Body of pancreas (tissue), 4 donors: ENCODE measurements around the gene SSH2. TPM values are rescaled to one million over a fixed set of nuclear protein-coding genes. Genes with fewer than 3 reads are reported as not detected.
A peak's percentile ranks its signal among the peaks of the same experiment; 100 is the strongest.

Source experiments
- ATAC-seq: fragments of 150-250 bp; one replicate; pipeline ENCODE4 v1.9.1; 2016
- DNase-seq, 4 donors: peaks; one replicate each; pipeline ENCODE4 v3.0.0-alpha.2; 2019
- H3K27ac ChIP-seq, 4 donors: fragments of 200-600 bp; sonication (generic); 1 replicate in 3 of 4; 2 replicates in 1 of 4; pipeline versions ENCODE4 v1.5.1 to v1.6.1; 2016 to 2019; ENCODE audit warnings: mild to moderate bottlenecking in 1 of 4, mixed read lengths in 1 of 4, moderate library complexity in 1 of 4
- H3K27me3 ChIP-seq, 2 donors: fragments of 200-600 bp; sonication (generic); one replicate each; pipeline ENCODE4 v1.6.0; 2016; ENCODE audit warnings: mild to moderate bottlenecking in 1 of 2
- H3K36me3 ChIP-seq, 2 donors: fragments of 200-600 bp; sonication (generic); replicated peaks in 1 of 2; 2 replicates each; pipeline ENCODE4 v1.5.1; 2016; ENCODE audit warnings: low read depth in 2 of 2; ENCODE audit not compliant: insufficient read depth in 1 of 2
- H3K4me1 ChIP-seq: fragments of 200-600 bp; sonication (generic); one replicate; pipeline ENCODE4 v1.6.0; 2016
- H3K4me3 ChIP-seq, 2 donors: fragments of 200-600 bp; sonication (generic); 1 replicate in 1 of 2; 2 replicates in 1 of 2; pipeline ENCODE4 v1.5.1; 2016 to 2019
- H3K9me3 ChIP-seq, 3 donors: fragments of 200-600 bp; sonication (generic); 1 replicate in 2 of 3; 2 replicates in 1 of 3; pipeline ENCODE4 v1.5.1; 2016
- CTCF ChIP-seq, 7 experiments: fragments of 450-650 bp in 4 of 7; fragments of 200-600 bp in 3 of 7; sonication (generic) in 3 of 7; IDR thresholded peaks; one replicate each; pipeline ENCODE4 v1.5.1; 2016 to 2019; ENCODE audit warnings: antibody characterized with exemption in 7 of 7
- POLR2A ChIP-seq, 3 donors: fragments of 450-650 bp; IDR thresholded peaks; one replicate each; pipeline ENCODE4 v1.6.1; 2016; ENCODE audit warnings: antibody characterized with exemption in 3 of 3, mild to moderate bottlenecking in 2 of 3
- WGBS, 2 donors: methylation state at CpG; one replicate each; pipeline ENCODE4 v1.1.5; 2017; 5-methylcytosine and 5-hydroxymethylcytosine counted together
- intact Hi-C: fragments of 100-400 bp; cut with DNase I; formaldehyde crosslinking; loops from one replicate; pipeline ENCODE4 v1.15.1; 2023
- total RNA-seq, 2 donors: library from RNA; depleted of rRNA; stranded (reverse); fragments of >200 nt; gene quantifications; one replicate each; pipeline ENCODE4 v1.1.0, GENCODE V29; 2016

The SSH2 gene
- total RNA-seq, 2 donors from 2014 or later, result 8.2 to 8.6 TPM

GRCh38 chr17:29595107-29595942 lies 334.7 kb downstream of the SSH2 start:
- Histone ChIP-seq H3K27ac (no peak overlapping the region), H3K4me3 (no peak overlapping the region), H3K27me3 (no peaks in the 10 kb centered on the region), H3K9me3 (no peaks in the 10 kb centered on the region), H3K4me1 (peaks cover 36% of the 10 kb centered on the region), H3K36me3 (no peaks in the 10 kb centered on the region)
- DNase-seq, result peak in 1 of 4 donors; percentile 10
- TF ChIP-seq CTCF (IDR thresholded peaks at IDR 0.05) (no peak), POLR2A (IDR thresholded peaks at IDR 0.05) (no peak)
- WGBS, 2 donors, result 80 to 85% methylated on average over 3 to 7 of the region's 7 CpGs
- ATAC-seq, result no peak
- intact Hi-C loops, result no loop called here

GRCh38 chr17:29594519-29595090 lies 335.4 kb downstream of the SSH2 start:
- intact Hi-C loops, result no loop called here
- peaks cover 43% of the 10 kb centered on the region for H3K4me1 ChIP-seq
- no peak for DNase-seq
- no peaks in the 10 kb centered on the region for H3K9me3 ChIP-seq
- H3K27ac ChIP-seq, result no peak overlapping the region
- H3K36me3 ChIP-seq, result no peaks in the 10 kb centered on the region
- no peaks in the 10 kb centered on the region for H3K27me3 ChIP-seq
- no peak overlapping the region for H3K4me3 ChIP-seq
- TF ChIP-seq POLR2A (IDR thresholded peaks at IDR 0.05) (no peak), CTCF (IDR thresholded peaks at IDR 0.05) (no peak)
- WGBS, 2 donors, result 58 to 83% methylated on average over 2 to 11 of the region's 11 CpGs
- no peak for ATAC-seq

- Histone ChIP-seq H3K4me3 (peak overlapping the region; percentile 15 to 32), H3K27ac (no peak overlapping the region), H3K4me1 (peaks cover 44% of the 10 kb centered on the region), H3K27me3 (no peaks in the 10 kb centered on the region), H3K36me3 (no peaks in the 10 kb centered on the region), H3K9me3 (no peaks in the 10 kb centered on the region)
- intact Hi-C loops, result no loop called here
- TF ChIP-seq CTCF (IDR thresholded peaks at IDR 0.05) (peak in 4 of 7 experiments; percentile 5 to 28 (median 17)), POLR2A (IDR thresholded peaks at IDR 0.05) (no peak)
- peak in 2 of 4 donors; percentile 30 for DNase-seq
- ATAC-seq, result no peak
- 9 to 33% methylated on average over 7 to 51 of the region's 64 CpGs for WGBS, 2 donors
Observed at GRCh38 chr17:29593591-29594518, 336.2 kb downstream of the SSH2 start.

GRCh38 chr17:29592850-29593551 lies 337.0 kb downstream of the SSH2 start, which contains the start of gene ANKRD13B:
Gene ANKRD13B, plus strand, starts transcription at chr17:29593132. Its CDS starts 490 bp downstream, at chr17:29593622.
- no peaks in the 10 kb centered on the region for H3K27me3 ChIP-seq
- intact Hi-C loops, result no loop called here
- peak within 1 kb of the TSS in 3 of 4 donors; percentile 14 to 71 (median 70) for H3K27ac ChIP-seq
- H3K9me3 ChIP-seq, result no peaks in the 10 kb centered on the region
- H3K4me3 ChIP-seq, result peak within 1 kb of the TSS; percentile 15 to 32
- peak in 2 of 4 donors; percentile 43 to 56 for DNase-seq
- no peaks in the 10 kb centered on the region for H3K36me3 ChIP-seq
- peaks cover 52% of the 10 kb centered on the region for H3K4me1 ChIP-seq
- TF ChIP-seq CTCF (IDR thresholded peaks at IDR 0.05) (no peak), POLR2A (IDR thresholded peaks at IDR 0.05) (no peak)
- WGBS, 2 donors, result 0 to 1% methylated on average over 9 to 90 of the region's 96 CpGs
- no peak for ATAC-seq
